Activated CD4-positive, alpha-beta T cell treated with anti-CD3 and anti-CD28 coated beads for 36 hours (primary cell): ENCODE results near the gene ADORA2A. TPM values are rescaled to one million over a fixed set of nuclear protein-coding genes. Genes with fewer than 3 reads are reported as not detected.

ENCODE experiments used
- ATAC-seq: fragments of 200-7000 bp; cut with Tn5 transposase; one replicate; pipeline ENCODE4 v1.10.0; 2021; ENCODE audit warnings: mild to moderate bottlenecking, moderate library complexity
- CTCF ChIA-PET: fragments of 350-600 bp; sonication (Branson Sonifier 250); formaldehyde crosslinking; loops from one replicate; lab custom pipeline; 2021; ENCODE audit warnings: antibody characterized with exemption; lab: Charles Lee
- POLR2A ChIA-PET: fragments of 350-600 bp; sonication (Branson Sonifier 250); formaldehyde crosslinking; loops from one replicate; lab custom pipeline; 2021; ENCODE audit warnings: antibody characterized with exemption, inconsistent platforms; lab: Charles Lee
- DNase-seq: peaks from one replicate; pipeline ENCODE4 v3.0.0-alpha.2; 2020
- H3K27ac Mint-ChIP-seq: one replicate; pipeline ENCODE4 v1.8.0; 2021; ENCODE audit warnings: mixed read lengths
- H3K27me3 Mint-ChIP-seq: one replicate; pipeline ENCODE4 v1.8.0; 2021; ENCODE audit warnings: mixed read lengths
- H3K36me3 Mint-ChIP-seq: one replicate; pipeline ENCODE4 v1.8.0; 2021; ENCODE audit warnings: low read depth, mixed read lengths
- H3K4me1 Mint-ChIP-seq: one replicate; pipeline ENCODE4 v1.8.0; 2021; ENCODE audit warnings: mixed read lengths
- H3K4me3 Mint-ChIP-seq: one replicate; pipeline ENCODE4 v1.8.0; 2021; ENCODE audit warnings: mild to moderate bottlenecking, moderate library complexity, mixed read lengths
- H3K9me3 Mint-ChIP-seq: one replicate; pipeline ENCODE4 v1.8.0; 2021; ENCODE audit warnings: low read depth, mixed read lengths
- intact Hi-C, 2 experiments: fragments of 100-400 bp; cut with DNase I in 1 of 2; cut with micrococcal nuclease in 1 of 2; formaldehyde crosslinking; loops; one replicate each; pipeline versions ENCODE4 v1.14.2 to v1.15.1; 2022 to 2024; cut with DNase I, micrococcal nuclease
- total RNA-seq, 2 experiments: library from RNA; stranded (reverse); gene quantifications; one replicate each; pipeline ENCODE4 v1.2.3, GENCODE V29; 2021

The ADORA2A gene
- total RNA-seq = 10 to 100 TPM; 30.6 to 31.3 TPM

DNA sequence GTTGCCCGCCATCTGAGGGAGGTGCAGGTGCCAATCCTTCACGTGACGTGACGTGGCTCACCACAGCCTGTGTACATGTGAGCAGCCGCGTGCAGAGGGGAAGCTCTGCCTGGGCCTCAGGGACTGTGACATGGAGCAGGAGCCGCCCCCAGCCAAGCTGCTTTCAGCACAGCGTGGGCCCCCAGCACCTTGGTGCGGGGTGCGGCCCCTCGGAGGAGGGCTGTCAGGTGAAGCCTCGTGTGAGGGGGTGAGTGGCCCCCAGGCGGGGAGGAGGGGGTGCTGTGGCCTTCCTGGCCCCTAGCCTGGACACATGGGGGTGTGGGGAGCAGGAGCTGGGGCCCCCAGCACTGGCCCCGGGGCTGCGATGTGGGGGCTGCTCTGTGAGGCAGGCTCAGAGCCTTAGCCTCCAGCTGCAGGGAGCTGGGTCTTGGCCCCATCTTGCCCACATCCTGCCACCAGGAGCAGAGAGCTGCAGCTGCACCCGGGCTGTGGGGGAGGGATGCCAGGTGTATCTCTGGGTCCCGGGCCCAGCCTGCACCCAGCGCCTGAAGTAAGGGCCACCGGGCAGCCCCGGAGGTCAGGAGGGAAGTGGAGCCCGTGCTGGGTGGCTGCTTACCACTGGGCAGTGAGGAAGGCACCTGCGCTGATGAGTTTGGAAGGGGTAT lies at the start of gene ADORA2A:
TSS of gene ADORA2A (plus strand) at position 100 of the 665 bp plus-strand sequence. CDS start 5,806 bp downstream, outside the sequence.
- peak within 1 kb of the TSS; percentile 99 for H3K27ac Mint-ChIP-seq
- H3K4me1 Mint-ChIP-seq = peaks cover 63% of the 10 kb centered on the region
- CTCF ChIA-PET = interaction anchor here (0.9 to 2.1 kb wide), 5 partner anchors 9 to 270 kb away, joined by 3 to 12 read pairs (median 6); no protein-coding TSS in a partner anchor
- DNase-seq (peak; percentile 93), ATAC-seq (peak; percentile 69)
- POLR2A ChIA-PET = interaction anchor here (0.7 kb wide), 1 partner anchor 59 kb away, joined by 3 read pairs; no protein-coding TSS in a partner anchor
- peak within 1 kb of the TSS; percentile 94 for H3K4me3 Mint-ChIP-seq
- H3K9me3 Mint-ChIP-seq = no peaks in the 10 kb centered on the region
- H3K36me3 Mint-ChIP-seq = peaks cover 22% of the 10 kb centered on the region
- intact Hi-C loops = loop anchor here (1.0 to 10.0 kb wide), 7 partner anchors 17 to 533 kb away; partner anchors contain the start of genes CABIN1 (in 1 of the 2), MIF (in 1 of the 2), SGSM1 (in 1 of the 2) and SPECC1L (in 1 of the 2)
- peaks cover under 1% of the 10 kb centered on the region for H3K27me3 Mint-ChIP-seq

DNA sequence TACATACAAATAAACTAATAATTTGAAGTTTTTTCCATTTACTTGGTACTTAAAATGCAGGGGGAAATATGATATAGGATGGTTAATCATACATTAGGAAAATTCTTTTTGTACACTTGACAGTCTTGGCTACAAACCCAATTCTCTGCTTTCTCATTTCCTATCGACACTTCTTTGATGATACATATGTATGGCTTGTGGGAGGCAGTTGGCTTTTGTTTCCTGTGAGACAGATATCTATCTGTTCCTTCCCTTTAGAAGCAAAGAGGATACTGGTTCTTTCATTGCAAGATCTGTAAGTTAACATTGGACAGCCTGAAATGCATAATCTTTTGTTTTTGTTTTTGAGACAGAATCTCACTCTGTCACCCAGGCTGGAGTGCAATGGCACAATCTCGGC lies 47.9 kb upstream of the ADORA2A start:
- Mint-ChIP-seq H3K4me1 (peaks cover 26% of the 10 kb centered on the region), H3K27ac (no peak overlapping the region), H3K36me3 (peaks cover 30% of the 10 kb centered on the region), H3K4me3 (no peak overlapping the region), H3K27me3 (no peaks in the 10 kb centered on the region), H3K9me3 (peaks cover 2% of the 10 kb centered on the region)
- DNase-seq (no peak), ATAC-seq (peak; percentile 39)
- ChIA-PET POLR2A (no interaction called here), CTCF (interaction anchor here (0.6 kb wide), 1 partner anchor 8 kb away, joined by 3 read pairs; no protein-coding TSS in a partner anchor)
- intact Hi-C loops = no loop called here

DNA sequence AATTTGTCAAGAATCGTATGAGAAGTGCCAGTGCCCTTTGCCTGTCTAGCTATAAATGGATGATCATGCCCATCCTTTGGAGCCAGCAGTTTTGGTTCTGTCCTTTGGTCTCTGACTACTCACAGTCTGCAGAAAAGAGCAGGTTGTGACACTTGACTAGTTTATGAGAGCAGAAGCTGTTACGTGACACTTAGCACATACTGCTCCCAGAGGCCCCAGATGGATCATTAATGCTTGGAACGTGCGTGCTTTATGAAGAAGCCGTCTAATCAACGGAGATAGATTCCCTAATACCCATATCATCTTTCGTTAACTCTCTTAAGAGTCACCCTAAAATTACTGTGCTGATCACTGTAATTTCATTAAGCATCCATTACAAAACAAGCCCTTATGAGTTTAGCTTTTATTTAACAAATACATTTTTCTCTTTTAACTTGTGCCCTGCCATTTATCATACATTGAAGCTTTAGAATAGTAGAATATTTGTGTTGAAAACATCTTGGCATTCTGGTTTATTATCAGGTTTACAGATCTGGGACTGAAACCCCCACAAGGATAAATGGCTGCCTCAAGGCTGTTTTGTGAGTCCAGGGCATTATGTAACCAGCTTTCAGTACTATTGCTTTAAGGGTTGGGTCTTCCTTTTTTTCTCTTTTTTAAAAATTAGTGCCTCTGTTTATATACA lies 47.0 kb upstream of the ADORA2A start:
- ChIA-PET CTCF (interaction anchor here (0.6 to 0.9 kb wide), 2 partner anchors 20 to 251 kb away, joined by 3 read pairs; no protein-coding TSS in a partner anchor), POLR2A (no interaction called here)
- Mint-ChIP-seq H3K4me3 (no peak overlapping the region), H3K27ac (no peak overlapping the region), H3K9me3 (no peaks in the 10 kb centered on the region), H3K27me3 (no peaks in the 10 kb centered on the region), H3K4me1 (peaks cover 26% of the 10 kb centered on the region), H3K36me3 (peaks cover 22% of the 10 kb centered on the region)
- ATAC-seq (no peak), DNase-seq (no peak)
- intact Hi-C loops = no loop called here

DNA sequence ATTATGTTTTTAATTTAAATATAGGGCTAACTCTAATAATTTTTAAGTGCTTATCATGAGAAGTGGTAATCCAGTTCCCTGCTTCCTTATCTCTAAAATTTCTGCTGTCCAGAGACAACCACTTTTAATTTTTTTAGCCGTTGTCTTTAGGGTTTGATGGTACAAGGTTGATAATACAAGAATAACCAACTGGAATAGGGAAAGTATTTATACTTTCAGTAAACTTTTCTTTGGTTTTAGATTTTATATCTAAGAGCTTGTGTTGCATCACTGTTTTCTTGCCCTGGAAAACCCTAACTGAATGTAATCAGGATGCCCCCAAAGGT lies 46.5 kb upstream of the ADORA2A start:
- DNase-seq = no peak
- ChIA-PET POLR2A (no interaction called here), CTCF (interaction anchor here (0.9 kb wide), 1 partner anchor 19 kb away, joined by 3 read pairs; no protein-coding TSS in a partner anchor)
- Mint-ChIP-seq H3K4me3 (no peak overlapping the region), H3K36me3 (peaks cover 18% of the 10 kb centered on the region), H3K27ac (no peak overlapping the region), H3K9me3 (no peaks in the 10 kb centered on the region), H3K27me3 (no peaks in the 10 kb centered on the region), H3K4me1 (peaks cover 26% of the 10 kb centered on the region)
- intact Hi-C loops = no loop called here
- ATAC-seq = no peak

DNA sequence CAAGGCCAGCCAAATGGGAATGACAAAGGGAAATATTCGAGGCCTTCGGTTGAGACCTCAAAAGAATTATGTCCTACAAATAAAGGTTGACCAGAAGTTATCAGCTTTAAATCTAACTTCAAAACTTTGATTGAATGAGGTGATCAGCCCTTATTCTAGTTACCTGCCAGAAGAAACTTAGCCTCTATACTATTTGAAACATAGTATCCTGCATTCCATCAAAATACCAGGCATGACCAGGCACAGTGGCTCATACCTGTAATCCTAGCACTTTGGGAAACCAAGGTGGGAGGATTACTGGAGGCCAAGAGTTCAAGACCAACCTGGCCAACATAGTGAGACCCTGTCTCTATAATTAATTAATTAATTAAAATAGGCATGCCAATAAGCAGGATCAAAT lies 44.3 kb upstream of the ADORA2A start:
- H3K4me3 Mint-ChIP-seq = no peak overlapping the region
- intact Hi-C loops = no loop called here
- no peak for ATAC-seq
- no peak for DNase-seq
- no peaks in the 10 kb centered on the region for H3K9me3 Mint-ChIP-seq
- peaks cover 18% of the 10 kb centered on the region for H3K4me1 Mint-ChIP-seq
- ChIA-PET CTCF (interaction anchor here (0.7 kb wide), 1 partner anchor 1346 kb away, joined by 3 read pairs; no protein-coding TSS in a partner anchor), POLR2A (no interaction called here)
- H3K27ac Mint-ChIP-seq = no peak overlapping the region
- H3K27me3 Mint-ChIP-seq = no peaks in the 10 kb centered on the region
- H3K36me3 Mint-ChIP-seq = peaks cover 9% of the 10 kb centered on the region

DNA sequence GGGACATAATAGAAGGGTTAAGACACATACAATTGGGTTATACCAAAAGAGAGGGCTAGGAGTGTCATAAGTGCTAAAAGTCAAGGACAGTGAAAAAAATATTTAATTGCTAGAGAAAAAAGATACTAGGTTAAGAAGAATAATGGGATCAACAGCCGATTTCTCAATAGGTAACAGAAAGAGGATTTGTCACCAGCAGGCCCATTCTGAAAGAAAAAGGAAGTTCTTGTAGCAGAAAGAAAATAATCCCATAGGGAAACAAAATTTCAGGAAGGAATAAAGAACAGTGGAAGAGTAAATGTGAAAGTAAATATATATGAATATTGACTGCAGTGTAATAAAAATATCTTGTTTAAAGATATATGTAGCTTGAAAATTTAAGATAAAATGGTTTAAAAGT lies 43.3 kb upstream of the ADORA2A start:
- Mint-ChIP-seq H3K36me3 (peaks cover 9% of the 10 kb centered on the region), H3K9me3 (no peaks in the 10 kb centered on the region), H3K4me3 (no peak overlapping the region), H3K27me3 (no peaks in the 10 kb centered on the region), H3K4me1 (peaks cover 12% of the 10 kb centered on the region), H3K27ac (peak overlapping the region; percentile 56)
- intact Hi-C loops = no loop called here
- ChIA-PET CTCF (interaction anchor here (0.8 to 1.2 kb wide), 2 partner anchors 8 to 22 kb away, joined by 5 to 6 read pairs; no protein-coding TSS in a partner anchor), POLR2A (no interaction called here)
- ATAC-seq (no peak), DNase-seq (no peak)

DNA sequence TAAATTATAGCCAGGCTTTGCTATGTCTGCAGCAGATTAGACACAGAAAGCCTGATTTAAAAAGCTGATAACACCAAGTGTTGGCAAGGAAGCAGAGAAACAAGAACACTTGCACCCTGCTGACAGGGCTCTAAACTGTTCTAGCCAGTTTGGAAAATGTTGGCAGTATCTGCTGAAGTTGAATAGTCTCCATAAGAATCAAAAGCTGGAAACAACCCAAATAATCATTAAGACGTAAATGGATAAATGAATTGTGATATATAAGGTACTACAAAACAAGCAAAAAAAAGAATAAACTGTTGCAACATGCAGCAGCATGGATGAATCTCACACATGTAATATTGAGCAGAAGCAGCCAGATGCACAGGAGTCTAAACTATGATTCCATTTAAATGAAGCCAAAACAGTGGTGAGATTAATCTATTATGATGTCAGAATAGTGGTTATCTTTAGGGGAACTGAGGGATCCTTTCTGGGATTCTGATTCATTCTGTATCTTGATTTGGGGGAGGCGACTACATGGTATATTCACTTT lies 40.4 kb upstream of the ADORA2A start:
- ChIA-PET CTCF (interaction anchor here (0.6 kb wide), 1 partner anchor 8 kb away, joined by 3 read pairs; no protein-coding TSS in a partner anchor), POLR2A (interaction anchor here (0.6 kb wide), 1 partner anchor 11 kb away, joined by 3 read pairs; no protein-coding TSS in a partner anchor)
- Mint-ChIP-seq H3K4me1 (peaks cover 9% of the 10 kb centered on the region), H3K27me3 (no peaks in the 10 kb centered on the region), H3K4me3 (no peak overlapping the region), H3K27ac (no peak overlapping the region), H3K36me3 (peaks cover 10% of the 10 kb centered on the region), H3K9me3 (no peaks in the 10 kb centered on the region)
- ATAC-seq (no peak), DNase-seq (no peak)
- intact Hi-C loops = no loop called here

DNA sequence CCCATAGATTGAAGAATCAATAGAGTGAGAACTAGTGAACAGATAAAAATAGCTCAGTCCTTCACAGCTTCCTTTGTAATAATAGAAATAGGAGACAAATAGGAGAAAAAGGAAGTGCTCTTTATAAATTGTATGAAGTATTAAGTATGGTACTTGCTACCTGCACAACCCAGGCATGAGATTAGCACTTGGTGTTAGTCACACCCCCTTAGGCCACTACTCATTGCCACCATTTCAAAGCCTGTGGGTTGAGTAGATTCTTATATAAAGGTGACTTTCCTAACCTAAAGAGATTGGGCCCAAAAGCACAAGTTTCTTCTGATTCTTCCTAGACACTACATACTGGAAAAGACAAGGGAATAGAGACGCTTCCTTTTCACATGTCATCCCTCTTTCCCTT lies 37.7 kb upstream of the ADORA2A start:
- H3K36me3 Mint-ChIP-seq = peaks cover 14% of the 10 kb centered on the region
- no peaks in the 10 kb centered on the region for H3K9me3 Mint-ChIP-seq
- CTCF ChIA-PET = no interaction called here
- no peak for ATAC-seq
- POLR2A ChIA-PET = no interaction called here
- no peak overlapping the region for H3K4me3 Mint-ChIP-seq
- H3K27me3 Mint-ChIP-seq = no peaks in the 10 kb centered on the region
- peaks cover 13% of the 10 kb centered on the region for H3K4me1 Mint-ChIP-seq
- no peak overlapping the region for H3K27ac Mint-ChIP-seq
- DNase-seq = no peak
- intact Hi-C loops = no loop called here

DNA sequence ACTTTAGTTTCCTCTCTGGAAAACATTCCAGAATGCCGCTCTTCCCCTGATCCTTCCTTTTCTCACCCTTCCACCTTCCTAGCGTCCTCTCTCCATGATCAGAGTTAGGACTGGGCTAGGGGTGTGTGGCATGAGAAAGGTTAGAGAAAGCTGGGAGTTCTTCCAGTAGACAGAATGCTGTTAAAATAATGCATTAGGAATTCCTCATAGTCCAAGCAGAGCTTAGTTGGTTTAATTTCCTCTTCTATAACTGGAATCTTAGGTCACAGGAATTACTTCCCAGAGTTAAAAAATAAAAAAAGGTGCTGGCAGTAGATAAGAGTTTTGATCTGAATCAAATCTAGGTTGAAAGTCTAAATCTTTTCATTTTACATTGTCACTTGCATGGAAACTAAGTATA lies 37.2 kb upstream of the ADORA2A start:
- Mint-ChIP-seq H3K27me3 (no peaks in the 10 kb centered on the region), H3K36me3 (peaks cover 14% of the 10 kb centered on the region), H3K4me3 (no peak overlapping the region), H3K27ac (no peak overlapping the region), H3K9me3 (no peaks in the 10 kb centered on the region), H3K4me1 (peaks cover 13% of the 10 kb centered on the region)
- intact Hi-C loops = no loop called here
- ATAC-seq (no peak), DNase-seq (no peak)
- POLR2A ChIA-PET = no interaction called here
- CTCF ChIA-PET = interaction anchor here (0.9 kb wide), 1 partner anchor 234 kb away, joined by 3 read pairs; no protein-coding TSS in a partner anchor

DNA sequence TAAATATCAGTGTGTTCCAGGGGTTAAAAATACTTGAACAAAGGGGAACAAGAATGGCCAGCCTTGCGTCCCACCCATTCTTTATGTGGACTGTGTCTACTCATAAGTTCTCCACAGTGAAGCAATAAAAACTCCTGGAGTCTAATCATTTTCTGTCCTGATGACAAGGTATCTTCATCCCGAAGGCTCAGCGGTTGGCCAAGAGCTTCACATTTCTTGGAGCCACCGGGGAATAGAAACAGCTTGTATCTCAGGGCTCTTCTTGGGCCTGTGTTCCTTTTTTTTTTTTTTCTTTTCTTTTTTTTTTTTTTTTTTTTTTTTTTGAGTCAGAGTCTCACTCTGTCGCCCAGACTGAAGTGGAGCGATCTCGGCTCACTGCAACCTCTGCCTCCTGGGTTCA lies 36.8 kb upstream of the ADORA2A start:
- Mint-ChIP-seq H3K9me3 (no peaks in the 10 kb centered on the region), H3K27ac (no peak overlapping the region), H3K4me3 (no peak overlapping the region), H3K27me3 (no peaks in the 10 kb centered on the region), H3K36me3 (peaks cover 17% of the 10 kb centered on the region), H3K4me1 (peaks cover 13% of the 10 kb centered on the region)
- intact Hi-C loops = no loop called here
- CTCF ChIA-PET = interaction anchor here (0.9 to 1.2 kb wide), 3 partner anchors 112 to 235 kb away, joined by 3 read pairs; no protein-coding TSS in a partner anchor
- POLR2A ChIA-PET = no interaction called here
- ATAC-seq = no peak
- DNase-seq = no peak

DNA sequence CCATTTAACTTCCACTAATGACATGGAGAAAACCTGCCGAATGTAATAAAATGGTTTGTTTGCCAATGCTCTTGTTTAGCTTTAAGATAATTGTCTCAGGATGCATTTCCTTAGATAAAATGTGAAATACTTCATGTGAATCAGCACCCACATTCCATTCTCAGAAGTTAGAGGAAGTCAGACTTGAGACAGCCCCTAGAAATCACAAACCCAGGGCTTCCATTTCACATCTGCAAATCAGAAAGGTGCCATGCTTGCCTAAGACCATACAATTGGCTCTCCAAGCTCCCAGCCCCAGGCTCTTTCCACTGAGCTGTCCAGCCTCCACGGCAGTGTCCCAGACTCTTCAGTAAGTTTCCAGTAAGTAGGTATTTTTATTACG lies 35.6 kb upstream of the ADORA2A start:
- Mint-ChIP-seq H3K4me1 (peaks cover 13% of the 10 kb centered on the region), H3K36me3 (peaks cover 22% of the 10 kb centered on the region), H3K4me3 (no peak overlapping the region), H3K9me3 (no peaks in the 10 kb centered on the region), H3K27me3 (no peaks in the 10 kb centered on the region), H3K27ac (no peak overlapping the region)
- ChIA-PET CTCF (interaction anchor here (0.6 to 1.2 kb wide), 4 partner anchors 14 to 256 kb away, joined by 3 to 4 read pairs (median 3); no protein-coding TSS in a partner anchor), POLR2A (no interaction called here)
- no peak for DNase-seq
- ATAC-seq = no peak
- intact Hi-C loops = no loop called here
